ENCODE data around the gene ABCC9.

ABCC9 gene

GRCh38 chr12:21831791-21832344 is 109.4 kb downstream of the ABCC9 start:
- TF ChIP-seq ZBTB7A (IDR thresholded peaks at IDR 0.05; ENCODE audit: low read depth), result no peak

GRCh38 chr12:21828779-21829178 is 112.4 kb downstream of the ABCC9 start:
- no peak for TF ChIP-seq USF1 (IDR thresholded peaks at IDR 0.05)
- TF ChIP-seq TCF12 (IDR thresholded peaks at IDR 0.05; ENCODE audit: low read depth), result no peak
- TF ChIP-seq EP300 (IDR thresholded peaks at IDR 0.05; ENCODE audit: borderline replicate concordance), result no peak
- no peak for TF ChIP-seq CEBPB (IDR thresholded peaks at IDR 0.05)
- no peak for TF ChIP-seq ZBTB7A (IDR thresholded peaks at IDR 0.05; ENCODE audit: low read depth)
- no peak for TF ChIP-seq CREB1 (IDR thresholded peaks at IDR 0.05; ENCODE audit: low read depth)
- no peak for TF ChIP-seq FOXM1 (IDR thresholded peaks at IDR 0.05; ENCODE audit: borderline replicate concordance, low read depth)

GRCh38 chr12:21828136-21828775 is 113.0 kb downstream of the ABCC9 start:
- no peak for TF ChIP-seq EP300 (IDR thresholded peaks at IDR 0.05; ENCODE audit: borderline replicate concordance)
- TF ChIP-seq EGR1 (IDR thresholded peaks at IDR 0.05), result no peak
- no peak for TF ChIP-seq REST (IDR thresholded peaks at IDR 0.05; ENCODE audit: low read depth)
- no peak for TF ChIP-seq CEBPB (IDR thresholded peaks at IDR 0.05)
- TF ChIP-seq NFIC (IDR thresholded peaks at IDR 0.05), result no peak

GRCh38 chr12:21827083-21827482 is 114.1 kb downstream of the ABCC9 start:
- TF ChIP-seq TEAD4 (IDR thresholded peaks at IDR 0.05) (no peak), REST (IDR thresholded peaks at IDR 0.05; ENCODE audit: low read depth) (no peak), RAD21 (IDR thresholded peaks at IDR 0.05; ENCODE audit: low read depth) (no peak), CREB1 (IDR thresholded peaks at IDR 0.05; ENCODE audit: low read depth) (no peak), FOXM1 (IDR thresholded peaks at IDR 0.05; ENCODE audit: borderline replicate concordance, low read depth) (no peak), MAX (IDR thresholded peaks at IDR 0.05) (no peak), ZBTB7A (IDR thresholded peaks at IDR 0.05; ENCODE audit: low read depth) (no peak), TCF12 (IDR thresholded peaks at IDR 0.05; ENCODE audit: low read depth) (no peak), NFIC (IDR thresholded peaks at IDR 0.05) (no peak), EGR1 (IDR thresholded peaks at IDR 0.05) (no peak), CEBPB (IDR thresholded peaks at IDR 0.05) (no peak), TAF1 (IDR thresholded peaks at IDR 0.05; ENCODE audit: low read depth) (no peak), YY1 (IDR thresholded peaks at IDR 0.05; ENCODE audit: low read depth) (no peak)

GRCh38 chr12:21826618-21826910 is 114.7 kb downstream of the ABCC9 start:
- TF ChIP-seq ZBTB7A (IDR thresholded peaks at IDR 0.05; ENCODE audit: low read depth) (no peak), EGR1 (IDR thresholded peaks at IDR 0.05) (no peak), YY1 (IDR thresholded peaks at IDR 0.05; ENCODE audit: low read depth) (no peak), TCF12 (IDR thresholded peaks at IDR 0.05; ENCODE audit: low read depth) (no peak), TEAD4 (IDR thresholded peaks at IDR 0.05) (no peak), NFIC (IDR thresholded peaks at IDR 0.05) (no peak), FOXM1 (IDR thresholded peaks at IDR 0.05; ENCODE audit: borderline replicate concordance, low read depth) (no peak), CREB1 (IDR thresholded peaks at IDR 0.05; ENCODE audit: low read depth) (no peak), RAD21 (IDR thresholded peaks at IDR 0.05; ENCODE audit: low read depth) (no peak), MAX (IDR thresholded peaks at IDR 0.05) (no peak), EP300 (IDR thresholded peaks at IDR 0.05; ENCODE audit: borderline replicate concordance) (no peak), USF1 (IDR thresholded peaks at IDR 0.05) (no peak), REST (IDR thresholded peaks at IDR 0.05; ENCODE audit: low read depth) (no peak), TAF1 (IDR thresholded peaks at IDR 0.05; ENCODE audit: low read depth) (no peak), CEBPB (IDR thresholded peaks at IDR 0.05) (no peak)

All from Ishikawa (cell line).